ENCODE data around the gene CACNA2D3. TPM values are rescaled to one million over a fixed set of nuclear protein-coding genes. Genes with fewer than 3 reads are reported as not detected.

Gene CACNA2D3
- total RNA-seq, 1 experiment from 2014 or later, result not detected

DNA sequence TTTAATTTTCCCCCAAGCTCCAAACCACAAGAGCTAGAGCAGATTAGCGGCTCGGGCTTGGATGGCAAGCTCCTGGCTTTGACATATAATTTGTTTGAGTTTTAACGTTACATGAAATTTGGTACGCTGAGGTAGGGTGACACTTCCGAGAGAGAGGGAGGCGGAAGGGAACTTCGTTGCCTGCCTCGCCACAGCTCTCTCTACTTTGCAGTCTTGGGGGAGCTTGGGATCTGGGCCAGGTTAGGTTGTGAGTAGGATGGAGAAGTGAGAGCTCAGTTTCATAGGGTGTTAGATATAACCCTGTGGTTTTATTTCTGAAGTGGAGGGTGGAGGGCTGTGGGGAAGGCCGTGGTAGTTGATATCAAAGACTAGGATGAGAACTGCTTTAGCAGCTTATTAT is 765.8 kb downstream of the CACNA2D3 start:
- ATAC-seq (no peak), DNase-seq (no peak)
- Histone ChIP-seq H3K9ac (ENCODE audit: low read length) (no peak overlapping the region), H3K9me2 (replicated peaks; ENCODE audit: low read length) (no peaks in the 10 kb centered on the region), H3K4me3 (ENCODE audit: low read length) (no peak overlapping the region), H2AFZ (ENCODE audit: low read length) (no peak overlapping the region), H4K20me1 (ENCODE audit: low read length) (no peaks in the 10 kb centered on the region), H3K27me3 (ENCODE audit: low read length) (no peaks in the 10 kb centered on the region), H3K27ac (ENCODE audit: low read length) (no peak overlapping the region), H3K4me2 (ENCODE audit: low read length) (no peak overlapping the region), H3F3A (ENCODE audit: low read length, unreplicated experiment) (no peaks in the 10 kb centered on the region), H3K36me3 (ENCODE audit: low read depth, low read length) (no peaks in the 10 kb centered on the region), H3K4me1 (ENCODE audit: insufficient read depth, low read length) (peaks cover 24% of the 10 kb centered on the region), H3K9me3 (ENCODE audit: low read length) (no peaks in the 10 kb centered on the region), H3K79me2 (ENCODE audit: low read length) (no peaks in the 10 kb centered on the region)
- intact Hi-C loops (cut with micrococcal nuclease), result no loop called here
- no TSS peak for BruUV-seq (replicated peaks)
- POLR2A ChIA-PET (ENCODE audit: unreplicated experiment), result no interaction called here
- CTCF ChIA-PET, result no interaction called here
- TF ChIP-seq EZH2 (IDR thresholded peaks at IDR 0.05; ENCODE audit: low read length, unreplicated experiment) (no peak), EZH2phosphoT487 (IDR thresholded peaks at IDR 0.05; ENCODE audit: borderline replicate concordance, low read length) (no peak)
- TF ChIP-seq, protein P1, sequence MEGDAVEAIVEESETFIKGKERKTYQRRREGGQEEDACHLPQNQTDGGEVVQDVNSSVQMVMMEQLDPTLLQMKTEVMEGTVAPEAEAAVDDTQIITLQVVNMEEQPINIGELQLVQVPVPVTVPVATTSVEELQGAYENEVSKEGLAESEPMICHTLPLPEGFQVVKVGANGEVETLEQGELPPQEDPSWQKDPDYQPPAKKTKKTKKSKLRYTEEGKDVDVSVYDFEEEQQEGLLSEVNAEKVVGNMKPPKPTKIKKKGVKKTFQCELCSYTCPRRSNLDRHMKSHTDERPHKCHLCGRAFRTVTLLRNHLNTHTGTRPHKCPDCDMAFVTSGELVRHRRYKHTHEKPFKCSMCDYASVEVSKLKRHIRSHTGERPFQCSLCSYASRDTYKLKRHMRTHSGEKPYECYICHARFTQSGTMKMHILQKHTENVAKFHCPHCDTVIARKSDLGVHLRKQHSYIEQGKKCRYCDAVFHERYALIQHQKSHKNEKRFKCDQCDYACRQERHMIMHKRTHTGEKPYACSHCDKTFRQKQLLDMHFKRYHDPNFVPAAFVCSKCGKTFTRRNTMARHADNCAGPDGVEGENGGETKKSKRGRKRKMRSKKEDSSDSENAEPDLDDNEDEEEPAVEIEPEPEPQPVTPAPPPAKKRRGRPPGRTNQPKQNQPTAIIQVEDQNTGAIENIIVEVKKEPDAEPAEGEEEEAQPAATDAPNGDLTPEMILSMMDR (conservative IDR thresholded peaks at IDR 0.05; ENCODE audit: low read depth, low read length), result no peak

- no peaks in the 10 kb centered on the region for H3K27me3 ChIP-seq (ENCODE audit: low read length)
- H3K79me2 ChIP-seq (ENCODE audit: low read length), result no peaks in the 10 kb centered on the region
- H3K9me3 ChIP-seq (ENCODE audit: low read length), result no peaks in the 10 kb centered on the region
- H3K9ac ChIP-seq (ENCODE audit: low read length), result no peak overlapping the region
- H4K20me1 ChIP-seq (ENCODE audit: low read length), result no peaks in the 10 kb centered on the region
- DNase-seq, result no peak
- TF ChIP-seq, protein P1 (conservative IDR thresholded peaks at IDR 0.05; ENCODE audit: low read depth, low read length), result no peak
- no peak for TF ChIP-seq EZH2 (IDR thresholded peaks at IDR 0.05; ENCODE audit: low read length, unreplicated experiment)
- no peak for TF ChIP-seq EZH2phosphoT487 (IDR thresholded peaks at IDR 0.05; ENCODE audit: borderline replicate concordance, low read length)
- no peak overlapping the region for H3K27ac ChIP-seq (ENCODE audit: low read length)
- ChIA-PET CTCF (no interaction called here), POLR2A (ENCODE audit: unreplicated experiment) (no interaction called here)
- ATAC-seq, result no peak
- no peaks in the 10 kb centered on the region for H3F3A ChIP-seq (ENCODE audit: low read length, unreplicated experiment)
- H3K9me2 ChIP-seq (replicated peaks; ENCODE audit: low read length), result no peaks in the 10 kb centered on the region
- H3K4me1 ChIP-seq (ENCODE audit: insufficient read depth, low read length), result peaks cover 22% of the 10 kb centered on the region
- intact Hi-C loops (cut with micrococcal nuclease), result no loop called here
- BruUV-seq (replicated peaks), result no TSS peak
- H3K4me3 ChIP-seq (ENCODE audit: low read length), result no peak overlapping the region
- H3K4me2 ChIP-seq (ENCODE audit: low read length), result no peak overlapping the region
- no peak overlapping the region for H2AFZ ChIP-seq (ENCODE audit: low read length)
- no peaks in the 10 kb centered on the region for H3K36me3 ChIP-seq (ENCODE audit: low read depth, low read length)
Measured at GRCh38 chr3:54888873-54889272, 766.5 kb downstream of the CACNA2D3 start.

DNA sequence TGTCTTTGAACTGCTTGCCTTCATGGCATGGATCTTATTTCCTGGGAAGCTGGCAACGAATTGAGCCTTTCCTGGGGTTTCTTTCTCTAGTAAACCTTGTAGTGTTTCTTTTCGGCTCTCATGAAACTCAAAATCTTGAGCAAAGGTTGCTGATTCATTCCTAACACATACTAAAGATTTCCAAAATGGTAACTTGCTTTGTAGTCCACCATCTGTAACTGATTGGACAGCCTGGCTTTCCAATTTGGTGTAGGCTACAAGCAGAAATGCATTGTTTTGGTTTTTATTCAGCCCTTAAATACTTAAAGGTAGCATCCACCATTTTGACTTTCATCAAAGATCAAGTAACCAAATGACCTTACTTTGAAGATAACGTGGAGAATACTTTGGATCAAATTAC is 767.4 kb downstream of the CACNA2D3 start:
- no TSS peak for BruUV-seq (replicated peaks)
- Histone ChIP-seq H3F3A (ENCODE audit: low read length, unreplicated experiment) (no peaks in the 10 kb centered on the region), H3K9me3 (ENCODE audit: low read length) (no peaks in the 10 kb centered on the region), H3K4me3 (ENCODE audit: low read length) (no peak overlapping the region), H2AFZ (ENCODE audit: low read length) (no peak overlapping the region), H3K27ac (ENCODE audit: low read length) (no peak overlapping the region), H3K4me1 (ENCODE audit: insufficient read depth, low read length) (peaks cover 22% of the 10 kb centered on the region), H3K9me2 (replicated peaks; ENCODE audit: low read length) (no peaks in the 10 kb centered on the region), H3K36me3 (ENCODE audit: low read depth, low read length) (no peaks in the 10 kb centered on the region), H3K9ac (ENCODE audit: low read length) (no peak overlapping the region), H3K4me2 (ENCODE audit: low read length) (no peak overlapping the region), H3K79me2 (ENCODE audit: low read length) (no peaks in the 10 kb centered on the region), H4K20me1 (ENCODE audit: low read length) (no peaks in the 10 kb centered on the region), H3K27me3 (ENCODE audit: low read length) (no peaks in the 10 kb centered on the region)
- ChIA-PET POLR2A (ENCODE audit: unreplicated experiment) (no interaction called here), CTCF (no interaction called here)
- intact Hi-C loops (cut with micrococcal nuclease), result loop anchor here (2.0 kb wide), 1 partner anchor 601 kb away; no protein-coding TSS in a partner anchor
- TF ChIP-seq, protein P1 (conservative IDR thresholded peaks at IDR 0.05; ENCODE audit: low read depth, low read length), result no peak
- TF ChIP-seq EZH2 (IDR thresholded peaks at IDR 0.05; ENCODE audit: low read length, unreplicated experiment) (no peak), EZH2phosphoT487 (IDR thresholded peaks at IDR 0.05; ENCODE audit: borderline replicate concordance, low read length) (no peak)
- DNase-seq (no peak), ATAC-seq (no peak)
